Body of pancreas (tissue), 4 donors: ENCODE results near the gene PEPD.

Experiments used
- CTCF ChIP-seq, 7 experiments: fragments of 450-650 bp in 4 of 7; fragments of 200-600 bp in 3 of 7; sonication (generic) in 3 of 7; IDR thresholded peaks; one replicate each; pipeline ENCODE4 v1.5.1; 2016 to 2019; ENCODE audit warnings: antibody characterized with exemption in 7 of 7
- POLR2A ChIP-seq, 3 donors: fragments of 450-650 bp; IDR thresholded peaks; one replicate each; pipeline ENCODE4 v1.6.1; 2016; ENCODE audit warnings: antibody characterized with exemption in 3 of 3, mild to moderate bottlenecking in 2 of 3

GRCh38 chr19:33470686-33471085, 50.9 kb downstream of the PEPD start:
- TF ChIP-seq CTCF (IDR thresholded peaks at IDR 0.05): no peak
- no peak for TF ChIP-seq POLR2A (IDR thresholded peaks at IDR 0.05)
